ENCODE results near the gene ENTPD2.
"Not testable (repeated sequence)": the region's sequence is repeated elsewhere in the genome, so short reads cannot be mapped to it uniquely, and the experiment has no call there.

ENTPD2 gene

GRCh38 chr9:137063311-137064026, 9.6 kb upstream of the ENTPD2 start:
- DNase-seq: no peak

- not testable (repeated sequence) for DNase-seq
Observed at GRCh38 chr9:137062798-137063197, 8.9 kb upstream of the ENTPD2 start.

GRCh38 chr9:137062384-137062783, 8.5 kb upstream of the ENTPD2 start:
- no peak for DNase-seq

GRCh38 chr9:137058521-137059234, 4.8 kb upstream of the ENTPD2 start:
- no peak for DNase-seq

GRCh38 chr9:137057545-137057944, 3.7 kb upstream of the ENTPD2 start:
- DNase-seq: no peak

- no peak for DNase-seq
Observed at GRCh38 chr9:137056739-137057415, 3.0 kb upstream of the ENTPD2 start.

GRCh38 chr9:137055385-137056364, 1.8 kb upstream of the ENTPD2 start:
- DNase-seq: no peak

- DNase-seq: no peak
Observed at GRCh38 chr9:137054932-137055384, 1.1 kb upstream of the ENTPD2 start.

- no peak for DNase-seq
Observed at GRCh38 chr9:137052998-137053943, 590 bp downstream of the ENTPD2 start.

GRCh38 chr9:137052293-137052692, 1.6 kb downstream of the ENTPD2 start:
- no peak for DNase-seq

GRCh38 chr9:137051145-137051724, 2.6 kb downstream of the ENTPD2 start:
- DNase-seq: no peak

- no peak for DNase-seq
Observed at GRCh38 chr9:137050570-137050969, 3.3 kb downstream of the ENTPD2 start.

- no peak for DNase-seq
Observed at GRCh38 chr9:137049544-137050449, 4.1 kb downstream of the ENTPD2 start.

- no peak for DNase-seq
Observed at GRCh38 chr9:137048655-137049543, 5.0 kb downstream of the ENTPD2 start.

- DNase-seq: peak; percentile 58
Observed at GRCh38 chr9:137046088-137046787, 7.6 kb downstream of the ENTPD2 start, which contains the start of gene NPDC1. Gene NPDC1, minus strand, starts transcription at chr9:137046177. Its CDS starts 188 bp downstream, at chr9:137045989.

- no peak for DNase-seq
Observed at GRCh38 chr9:137045294-137046087, 8.4 kb downstream of the ENTPD2 start.

All from NCI-H526 treated with DMSO at 0.1 percent for 48 hours (cell line).